Measurements from ENCODE around the gene XRCC6. TPM values are rescaled to one million over a fixed set of nuclear protein-coding genes. Genes with fewer than 3 reads are reported as not detected.

XRCC6 gene
- total and polyA plus RNA-seq, 2 of the 13 experiments (the other 11 are each of a cell fraction or from before 2014, with no cell fraction given), result 124 to 625 TPM

- TF ChIP-seq FOSL1 (CRISPR knock-in tag; IDR thresholded peaks at IDR 0.05; ENCODE audit: borderline replicate concordance) (no peak), MTA1 (CRISPR knock-in tag; IDR thresholded peaks at IDR 0.05; ENCODE audit: borderline replicate concordance) (no peak), RFXAP (CRISPR knock-in tag; IDR thresholded peaks at IDR 0.05; ENCODE audit: borderline replicate concordance) (no peak), GZF1 (CRISPR knock-in tag; IDR thresholded peaks at IDR 0.05) (no peak), ATF2 (CRISPR knock-in tag; IDR thresholded peaks at IDR 0.05) (no peak), ZNF256 (CRISPR knock-in tag; conservative IDR thresholded peaks at IDR 0.05) (no peak), ZNF878 (CRISPR knock-in tag; IDR thresholded peaks at IDR 0.05) (no peak)
These were observed 29.7 kb downstream of the XRCC6 start (continued) for GRCh38 chr22:41650821-41651220.

GRCh38 chr22:41654322-41654721 is 33.2 kb downstream of the XRCC6 start:
- Histone ChIP-seq H3K27me3 (ENCODE audit: control insufficient read depth in 1 of 2, insufficient read depth in 2 of 2, low read length in 2 of 2) (no peaks in the 10 kb centered on the region), H4K20me1 (ENCODE audit: insufficient read depth, low read length) (peaks cover 3% of the 10 kb centered on the region; the same call in 1 of the 2 replicates), H3K27ac (ENCODE audit: extremely low read length, insufficient read depth, low read length) (peak overlapping the region; percentile 45), H3K36me3 (replicated peaks in 1 of 2; ENCODE audit: control insufficient read depth in 1 of 2, insufficient read depth in 2 of 2, low read length in 2 of 2) (peaks cover 39 to 82% of the 10 kb centered on the region in 2 experiments), H3K9me3 (ENCODE audit: low read length) (no peaks in the 10 kb centered on the region), H3K4me1 (ENCODE audit: insufficient read depth, low read length) (peaks cover 36% of the 10 kb centered on the region), H3K9ac (ENCODE audit: insufficient read depth, low read depth, low read length) (no peak overlapping the region), H2AFZ (ENCODE audit: low read length) (no peak overlapping the region), H3K4me3 (replicated peaks in 1 of 3; ENCODE audit: insufficient read depth in 1 of 3, low read depth in 2 of 3, low read length in 3 of 3) (no peak overlapping the region), H3K79me2 (ENCODE audit: insufficient read depth, low read length) (no peaks in the 10 kb centered on the region), H3K4me2 (ENCODE audit: low read depth, low read length) (peak overlapping the region; percentile 14; the same call in 1 of the 2 replicates)
- CTCF ChIA-PET (ENCODE audit: low intra/inter-chr PET ratio, low total read pairs), result interaction anchor here (1.3 kb wide), 1 partner anchor 12 kb away, joined by 4 read pairs; no protein-coding TSS in a partner anchor
- POLR2A ChIA-PET, result interaction anchor here (1.8 to 2.1 kb wide), 3 partner anchors 10 to 35 kb away, joined by 6 read pairs; partner anchors contain the start of genes DESI1 and XRCC6
- 77% methylated on average over 3 of the region's 3 CpGs for WGBS (ENCODE audit: low lambda C conversion rate)
- intact Hi-C loops (cut with micrococcal nuclease; ENCODE audit: unreplicated experiment) (no loop called here), in situ Hi-C loops (cut with HindIII; ENCODE audit: extremely low pct_ligation_motif_present, low pct_unique_long_range_greater_than_20kb) (no loop called here)
- FAIRE-seq (peak; percentile 72), DNase-seq (ENCODE audit: low spot score) (peak; percentile 67), ATAC-seq (peak; percentile 95)
- no TSS peak for BruUV-seq (replicated peaks)
- TF ChIP-seq, protein P1, sequence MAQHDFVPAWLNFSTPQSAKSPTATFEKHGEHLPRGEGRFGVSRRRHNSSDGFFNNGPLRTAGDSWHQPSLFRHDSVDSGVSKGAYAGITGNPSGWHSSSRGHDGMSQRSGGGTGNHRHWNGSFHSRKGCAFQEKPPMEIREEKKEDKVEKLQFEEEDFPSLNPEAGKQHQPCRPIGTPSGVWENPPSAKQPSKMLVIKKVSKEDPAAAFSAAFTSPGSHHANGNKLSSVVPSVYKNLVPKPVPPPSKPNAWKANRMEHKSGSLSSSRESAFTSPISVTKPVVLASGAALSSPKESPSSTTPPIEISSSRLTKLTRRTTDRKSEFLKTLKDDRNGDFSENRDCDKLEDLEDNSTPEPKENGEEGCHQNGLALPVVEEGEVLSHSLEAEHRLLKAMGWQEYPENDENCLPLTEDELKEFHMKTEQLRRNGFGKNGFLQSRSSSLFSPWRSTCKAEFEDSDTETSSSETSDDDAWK (CRISPR knock-in tag; IDR thresholded peaks at IDR 0.05), result no peak
- no peak for TF ChIP-seq CAMTA2 (CRISPR knock-in tag; IDR thresholded peaks at IDR 0.05; ENCODE audit: borderline replicate concordance)
- 0 out of 2 replicates have a peak, but pooled peaks have one; percentile 21 for TF ChIP-seq SOX5 (CRISPR knock-in tag; IDR thresholded peaks at IDR 0.05; ENCODE audit: borderline replicate concordance)
- TF ChIP-seq XRCC5 (optimal IDR thresholded peaks at IDR 0.05; ENCODE audit: low read length), result no peak
- TF ChIP-seq, protein P2, sequence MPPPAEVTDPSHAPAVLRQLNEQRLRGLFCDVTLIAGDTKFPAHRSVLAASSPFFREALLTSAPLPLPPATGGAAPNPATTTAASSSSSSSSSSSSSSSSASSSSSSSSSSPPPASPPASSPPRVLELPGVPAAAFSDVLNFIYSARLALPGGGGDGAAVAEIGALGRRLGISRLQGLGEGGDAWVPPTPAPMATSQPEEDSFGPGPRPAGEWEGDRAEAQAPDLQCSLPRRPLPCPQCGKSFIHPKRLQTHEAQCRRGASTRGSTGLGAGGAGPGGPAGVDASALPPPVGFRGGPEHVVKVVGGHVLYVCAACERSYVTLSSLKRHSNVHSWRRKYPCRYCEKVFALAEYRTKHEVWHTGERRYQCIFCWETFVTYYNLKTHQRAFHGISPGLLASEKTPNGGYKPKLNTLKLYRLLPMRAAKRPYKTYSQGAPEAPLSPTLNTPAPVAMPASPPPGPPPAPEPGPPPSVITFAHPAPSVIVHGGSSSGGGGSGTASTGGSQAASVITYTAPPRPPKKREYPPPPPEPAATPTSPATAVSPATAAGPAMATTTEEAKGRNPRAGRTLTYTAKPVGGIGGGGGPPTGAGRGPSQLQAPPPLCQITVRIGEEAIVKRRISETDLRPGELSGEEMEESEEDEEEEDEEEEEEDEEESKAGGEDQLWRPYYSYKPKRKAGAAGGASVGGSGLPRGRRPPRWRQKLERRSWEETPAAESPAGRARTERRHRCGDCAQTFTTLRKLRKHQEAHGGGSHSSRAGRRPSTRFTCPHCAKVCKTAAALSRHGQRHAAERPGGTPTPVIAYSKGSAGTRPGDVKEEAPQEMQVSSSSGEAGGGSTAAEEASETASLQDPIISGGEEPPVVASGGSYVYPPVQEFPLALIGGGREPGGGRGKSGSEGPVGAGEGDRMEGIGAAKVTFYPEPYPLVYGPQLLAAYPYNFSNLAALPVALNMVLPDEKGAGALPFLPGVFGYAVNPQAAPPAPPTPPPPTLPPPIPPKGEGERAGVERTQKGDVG (CRISPR knock-in tag; IDR thresholded peaks at IDR 0.05; ENCODE audit: borderline replicate concordance), result no peak
- no peak for TF ChIP-seq MTA3 (CRISPR knock-in tag; IDR thresholded peaks at IDR 0.05)
- TF ChIP-seq DMAP1 (CRISPR knock-in tag; IDR thresholded peaks at IDR 0.05), result no peak
